Measurements from ENCODE around the gene CCBE1. TPM values are rescaled to one million over a fixed set of nuclear protein-coding genes. Genes with fewer than 3 reads are reported as not detected.

Gene CCBE1
- total and polyA plus RNA-seq, 2 donors (not counting 1 experiment from before 2014, with no cell fraction given) = 122 TPM

DNA sequence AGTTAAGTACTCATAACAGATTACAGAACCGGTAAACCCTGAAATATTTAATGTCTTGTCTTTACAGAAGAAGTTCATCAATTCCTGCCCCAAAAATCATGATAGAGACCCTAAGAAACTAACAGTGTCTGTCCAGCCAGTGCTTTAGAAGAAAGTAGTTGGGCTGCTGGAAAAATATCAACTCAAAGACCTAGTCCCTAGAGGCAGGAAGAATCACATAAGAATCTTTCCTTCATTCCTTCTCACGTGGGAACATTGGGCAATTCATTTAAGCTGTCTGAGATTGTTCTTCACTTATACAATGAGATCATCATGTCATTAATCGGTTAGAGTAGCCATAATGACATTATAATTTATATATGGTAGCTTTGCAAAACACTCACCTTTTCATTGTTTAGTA lies 156.4 kb downstream of the CCBE1 start:
- Histone ChIP-seq H3K27ac (ENCODE audit: insufficient read depth, low read length) (no peak overlapping the region), H3K4me2 (ENCODE audit: extremely low read depth, insufficient read depth, low read length) (no peak overlapping the region), H3K79me2 (ENCODE audit: control insufficient read depth, insufficient read depth, low read length) (peaks cover 39% of the 10 kb centered on the region)

DNA sequence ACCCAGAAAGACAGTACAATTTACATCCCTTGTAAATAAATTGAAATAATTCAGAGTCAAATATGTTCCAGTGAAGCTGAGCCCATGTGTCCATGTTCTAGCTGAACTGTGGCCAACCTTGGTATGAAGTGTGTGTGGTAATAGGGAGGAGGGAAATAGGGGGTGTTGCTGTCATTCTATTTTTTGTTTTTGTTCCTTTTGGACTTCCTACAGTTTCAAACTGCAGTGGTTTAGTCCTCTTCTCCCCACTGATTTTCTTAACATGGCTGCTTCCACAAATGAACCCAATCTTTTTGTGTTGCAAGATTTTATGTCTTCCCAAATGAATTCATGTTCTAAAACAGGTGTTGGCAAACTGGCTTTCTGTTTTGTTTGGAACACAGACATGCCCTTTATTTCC lies 156.9 kb downstream of the CCBE1 start:
- Histone ChIP-seq H3K79me2 (ENCODE audit: control insufficient read depth, insufficient read depth, low read length) (peaks cover 38% of the 10 kb centered on the region), H3K4me1 (ENCODE audit: control insufficient read depth, extremely low read depth, insufficient read depth, low read length) (peaks cover 2% of the 10 kb centered on the region), H4K20me1 (ENCODE audit: control insufficient read depth, extremely low read depth, insufficient read depth, low read length) (no peaks in the 10 kb centered on the region), H3K27me3 (ENCODE audit: control insufficient read depth, insufficient read depth, low read length) (no peaks in the 10 kb centered on the region), H3K4me2 (ENCODE audit: extremely low read depth, insufficient read depth, low read length) (no peak overlapping the region), H3K9ac (ENCODE audit: insufficient read depth, low read length) (no peak overlapping the region), H3K9me3 (ENCODE audit: control insufficient read depth, insufficient read depth, low read depth, low read length) (no peaks in the 10 kb centered on the region), H3K36me3 (ENCODE audit: control insufficient read depth, insufficient read depth, low read length) (no peaks in the 10 kb centered on the region), H3K27ac (ENCODE audit: insufficient read depth, low read length) (no peak overlapping the region), H2AFZ (ENCODE audit: low read length) (no peak overlapping the region), H3K4me3 (replicated peaks in 1 of 4; ENCODE audit: control extremely low read depth in 1 of 4, insufficient read depth in 1 of 4, low read depth in 3 of 4, low read length in 4 of 4) (no peak overlapping the region)
- no peak for TF ChIP-seq EZH2 (IDR thresholded peaks at IDR 0.05; ENCODE audit: low read length, missing control alignments)
- TF ChIP-seq, protein P1, sequence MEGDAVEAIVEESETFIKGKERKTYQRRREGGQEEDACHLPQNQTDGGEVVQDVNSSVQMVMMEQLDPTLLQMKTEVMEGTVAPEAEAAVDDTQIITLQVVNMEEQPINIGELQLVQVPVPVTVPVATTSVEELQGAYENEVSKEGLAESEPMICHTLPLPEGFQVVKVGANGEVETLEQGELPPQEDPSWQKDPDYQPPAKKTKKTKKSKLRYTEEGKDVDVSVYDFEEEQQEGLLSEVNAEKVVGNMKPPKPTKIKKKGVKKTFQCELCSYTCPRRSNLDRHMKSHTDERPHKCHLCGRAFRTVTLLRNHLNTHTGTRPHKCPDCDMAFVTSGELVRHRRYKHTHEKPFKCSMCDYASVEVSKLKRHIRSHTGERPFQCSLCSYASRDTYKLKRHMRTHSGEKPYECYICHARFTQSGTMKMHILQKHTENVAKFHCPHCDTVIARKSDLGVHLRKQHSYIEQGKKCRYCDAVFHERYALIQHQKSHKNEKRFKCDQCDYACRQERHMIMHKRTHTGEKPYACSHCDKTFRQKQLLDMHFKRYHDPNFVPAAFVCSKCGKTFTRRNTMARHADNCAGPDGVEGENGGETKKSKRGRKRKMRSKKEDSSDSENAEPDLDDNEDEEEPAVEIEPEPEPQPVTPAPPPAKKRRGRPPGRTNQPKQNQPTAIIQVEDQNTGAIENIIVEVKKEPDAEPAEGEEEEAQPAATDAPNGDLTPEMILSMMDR (conservative IDR thresholded peaks at IDR 0.05 in 1 of 2, IDR thresholded peaks at IDR 0.05 in 1 of 2; ENCODE audit: low read depth in 1 of 2, low read length in 2 of 2) = no peak
- DNase-seq (ENCODE audit: low read depth in 2 of 2) = no peak

More for the DNA sequence above, 156.4 kb downstream of the CCBE1 start:
- H4K20me1 ChIP-seq (ENCODE audit: control insufficient read depth, extremely low read depth, insufficient read depth, low read length) = no peaks in the 10 kb centered on the region
- no peaks in the 10 kb centered on the region for H3K9me3 ChIP-seq (ENCODE audit: control insufficient read depth, insufficient read depth, low read depth, low read length)
- H2AFZ ChIP-seq (ENCODE audit: low read length) = no peak overlapping the region
- H3K4me3 ChIP-seq (replicated peaks in 1 of 4; ENCODE audit: control extremely low read depth in 1 of 4, insufficient read depth in 1 of 4, low read depth in 3 of 4, low read length in 4 of 4) = no peak overlapping the region
- no peak for TF ChIP-seq EZH2 (IDR thresholded peaks at IDR 0.05; ENCODE audit: low read length, missing control alignments)
- TF ChIP-seq, protein P1 (conservative IDR thresholded peaks at IDR 0.05 in 1 of 2, IDR thresholded peaks at IDR 0.05 in 1 of 2; ENCODE audit: low read depth in 1 of 2, low read length in 2 of 2) = no peak
- peak in 1 of 2 donors; percentile 62 for DNase-seq (ENCODE audit: low read depth in 2 of 2)
- no peak overlapping the region for H3K9ac ChIP-seq (ENCODE audit: insufficient read depth, low read length)
- no peaks in the 10 kb centered on the region for H3K36me3 ChIP-seq (ENCODE audit: control insufficient read depth, insufficient read depth, low read length)
- peaks cover 2% of the 10 kb centered on the region for H3K4me1 ChIP-seq (ENCODE audit: control insufficient read depth, extremely low read depth, insufficient read depth, low read length)
- no peaks in the 10 kb centered on the region for H3K27me3 ChIP-seq (ENCODE audit: control insufficient read depth, insufficient read depth, low read length)

DNA sequence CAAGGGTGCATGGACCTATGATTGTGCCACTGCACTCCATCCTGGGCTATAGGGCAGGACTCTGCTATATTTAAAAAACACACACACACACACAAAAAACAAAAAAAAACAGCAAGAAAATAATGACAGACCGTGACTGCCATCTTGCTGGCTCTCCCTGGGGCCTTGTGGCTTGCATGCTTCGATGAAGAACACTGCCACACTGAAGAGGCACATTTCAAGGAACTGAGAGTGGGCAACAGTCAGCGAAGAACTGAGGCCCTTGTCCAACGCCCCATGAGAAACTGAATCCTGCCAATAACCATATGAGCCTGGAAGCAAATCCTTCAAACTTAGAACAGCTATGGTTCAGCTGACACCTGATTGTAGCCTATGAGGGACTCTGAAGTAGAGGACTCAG lies 158.1 kb downstream of the CCBE1 start:
- no peaks in the 10 kb centered on the region for H3K36me3 ChIP-seq (ENCODE audit: control insufficient read depth, insufficient read depth, low read length)
- no peak for DNase-seq (ENCODE audit: low read depth in 2 of 2)
- no peak overlapping the region for H3K4me3 ChIP-seq (replicated peaks in 1 of 4; ENCODE audit: control extremely low read depth in 1 of 4, insufficient read depth in 1 of 4, low read depth in 3 of 4, low read length in 4 of 4)
- H3K79me2 ChIP-seq (ENCODE audit: control insufficient read depth, insufficient read depth, low read length) = peaks cover 45% of the 10 kb centered on the region
- no peak for TF ChIP-seq EZH2 (IDR thresholded peaks at IDR 0.05; ENCODE audit: low read length, missing control alignments)
- TF ChIP-seq, protein P1 (conservative IDR thresholded peaks at IDR 0.05 in 1 of 2, IDR thresholded peaks at IDR 0.05 in 1 of 2; ENCODE audit: low read depth in 1 of 2, low read length in 2 of 2) = no peak
- H3K27me3 ChIP-seq (ENCODE audit: control insufficient read depth, insufficient read depth, low read length) = no peaks in the 10 kb centered on the region
- H2AFZ ChIP-seq (ENCODE audit: low read length) = no peak overlapping the region
- peaks cover 2% of the 10 kb centered on the region for H3K4me1 ChIP-seq (ENCODE audit: control insufficient read depth, extremely low read depth, insufficient read depth, low read length)
- no peak overlapping the region for H3K9ac ChIP-seq (ENCODE audit: insufficient read depth, low read length)
- no peaks in the 10 kb centered on the region for H3K9me3 ChIP-seq (ENCODE audit: control insufficient read depth, insufficient read depth, low read depth, low read length)
- H3K27ac ChIP-seq (ENCODE audit: insufficient read depth, low read length) = no peak overlapping the region
- H4K20me1 ChIP-seq (ENCODE audit: control insufficient read depth, extremely low read depth, insufficient read depth, low read length) = no peaks in the 10 kb centered on the region
- no peak overlapping the region for H3K4me2 ChIP-seq (ENCODE audit: extremely low read depth, insufficient read depth, low read length)
